Dermis blood vessel endothelial cell (primary cell): ENCODE measurements around the gene SSPN. TPM values are rescaled to one million over a fixed set of nuclear protein-coding genes. Genes with fewer than 3 reads are reported as not detected.

ENCODE experiments used
- DNase-seq: peaks from one replicate; pipeline ENCODE4 v3.0.0; 2010
- total RNA-seq: library from RNA; depleted of rRNA; stranded (reverse); fragments of >200 nt; gene quantifications from 2 replicates; pipeline ENCODE4 v1.2.3, GENCODE V29; 2014

The SSPN gene
- total RNA-seq, 1 donor from 2014 or later: 0.34 TPM

GRCh38 chr12:26268841-26269561 is 73.6 kb downstream of the SSPN start:
- DNase-seq: no peak

GRCh38 chr12:26269562-26270284 is 74.3 kb downstream of the SSPN start:
- no peak for DNase-seq

GRCh38 chr12:26271024-26271423 is 75.7 kb downstream of the SSPN start:
- no peak for DNase-seq

GRCh38 chr12:26271889-26272492 is 76.6 kb downstream of the SSPN start:
- peak; percentile 93 for DNase-seq

- no peak for DNase-seq
Observed at GRCh38 chr12:26272851-26273250, 77.5 kb downstream of the SSPN start.

GRCh38 chr12:26273811-26274210 is 78.4 kb downstream of the SSPN start:
- DNase-seq: no peak

GRCh38 chr12:26274441-26275312 is 79.3 kb downstream of the SSPN start:
- peak; percentile 97 for DNase-seq

GRCh38 chr12:26275313-26276131 is 80.1 kb downstream of the SSPN start:
- DNase-seq: no peak

- DNase-seq: peak; percentile 52
Observed at GRCh38 chr12:26276709-26277108, 81.3 kb downstream of the SSPN start.

GRCh38 chr12:26277506-26278246 is 82.3 kb downstream of the SSPN start:
- DNase-seq: no peak

- no peak for DNase-seq
Observed at GRCh38 chr12:26278266-26278665, 82.9 kb downstream of the SSPN start.

- DNase-seq: no peak
Observed at GRCh38 chr12:26278666-26279065, 83.3 kb downstream of the SSPN start.

- DNase-seq: no peak
Observed at GRCh38 chr12:26279091-26279490, 83.7 kb downstream of the SSPN start.

- no peak for DNase-seq
Observed at GRCh38 chr12:26279908-26280307, 84.5 kb downstream of the SSPN start.

- DNase-seq: no peak
Observed at GRCh38 chr12:26280869-26281268, 85.5 kb downstream of the SSPN start.

GRCh38 chr12:26281320-26281719 is 85.9 kb downstream of the SSPN start:
- no peak for DNase-seq

- DNase-seq: no peak
Observed at GRCh38 chr12:26282339-26282940, 87.1 kb downstream of the SSPN start.

GRCh38 chr12:26283046-26283445 is 87.7 kb downstream of the SSPN start:
- no peak for DNase-seq

GRCh38 chr12:26283617-26284016 is 88.2 kb downstream of the SSPN start:
- no peak for DNase-seq

- DNase-seq: no peak
Observed at GRCh38 chr12:26285401-26285800, 90.0 kb downstream of the SSPN start.

GRCh38 chr12:26286186-26286585 is 90.8 kb downstream of the SSPN start:
- no peak for DNase-seq
